ENCODE results near the gene SMIM12. TPM values are rescaled to one million over a fixed set of nuclear protein-coding genes. Genes with fewer than 3 reads are reported as not detected.
"Not testable (repeated sequence)": the region's sequence is repeated elsewhere in the genome, so short reads cannot be mapped to it uniquely, and the experiment has no call there.

Gene SMIM12
- total RNA-seq, 1 donor from 2014 or later = 7.7 TPM

GRCh38 chr1:34845131-34845901, 14.2 kb downstream of the SMIM12 start:
- no peak for FAIRE-seq
- DNase-seq (ENCODE audit: low spot score in 2 of 2) = no peak

- FAIRE-seq (no peak), DNase-seq (ENCODE audit: low spot score in 2 of 2) (no peak)
These were observed 15.3 kb downstream of the SMIM12 start for GRCh38 chr1:34844252-34844634.

- DNase-seq (ENCODE audit: low spot score in 2 of 2) (no peak), FAIRE-seq (no peak)
These were observed 15.9 kb downstream of the SMIM12 start for GRCh38 chr1:34843392-34844251.

GRCh38 chr1:34842952-34843371, 16.6 kb downstream of the SMIM12 start:
- no peak for DNase-seq (ENCODE audit: low spot score in 2 of 2)
- no peak for FAIRE-seq

GRCh38 chr1:34842073-34842472, 17.5 kb downstream of the SMIM12 start:
- no peak for FAIRE-seq
- DNase-seq (ENCODE audit: low spot score in 2 of 2) = no peak

GRCh38 chr1:34840426-34840825, 19.1 kb downstream of the SMIM12 start:
- DNase-seq (ENCODE audit: low spot score in 2 of 2) = no peak
- no peak for FAIRE-seq

GRCh38 chr1:34839526-34840305, 19.8 kb downstream of the SMIM12 start:
- FAIRE-seq = no peak
- DNase-seq (ENCODE audit: low spot score in 2 of 2) = no peak

- FAIRE-seq (no peak), DNase-seq (ENCODE audit: low spot score in 2 of 2) (no peak)
These were observed 25.8 kb downstream of the SMIM12 start for GRCh38 chr1:34833711-34834110.

GRCh38 chr1:34831721-34832246, 27.8 kb downstream of the SMIM12 start:
- DNase-seq (ENCODE audit: low spot score in 2 of 2) = no peak
- FAIRE-seq = no peak

GRCh38 chr1:34829250-34829649, 30.3 kb downstream of the SMIM12 start:
- DNase-seq (ENCODE audit: low spot score in 2 of 2) (no peak), FAIRE-seq (no peak)

- FAIRE-seq = no peak
- DNase-seq (ENCODE audit: low spot score in 2 of 2) = no peak
These were observed 30.9 kb downstream of the SMIM12 start for GRCh38 chr1:34828611-34829010.

- DNase-seq (ENCODE audit: low spot score in 2 of 2) (no peak), FAIRE-seq (no peak)
These were observed 32.1 kb downstream of the SMIM12 start for GRCh38 chr1:34827341-34827941.

GRCh38 chr1:34825455-34826091, 34.0 kb downstream of the SMIM12 start:
- no peak for DNase-seq (ENCODE audit: low spot score in 2 of 2)
- no peak for FAIRE-seq

- FAIRE-seq = no peak
- no peak for DNase-seq (ENCODE audit: low spot score in 2 of 2)
These were observed 34.6 kb downstream of the SMIM12 start for GRCh38 chr1:34824817-34825454.

GRCh38 chr1:34822202-34822601, 37.3 kb downstream of the SMIM12 start:
- FAIRE-seq = no peak

GRCh38 chr1:34818862-34819261, 40.7 kb downstream of the SMIM12 start:
- FAIRE-seq; DNase-seq (ENCODE audit: low spot score in 2 of 2): not testable (repeated sequence)

More at GRCh38 chr1:34822202-34822601, 37.3 kb downstream of the SMIM12 start:
- no peak for DNase-seq (ENCODE audit: low spot score in 2 of 2)

GRCh38 chr1:34816778-34817177, 42.8 kb downstream of the SMIM12 start:
- FAIRE-seq = no peak
- no peak for DNase-seq (ENCODE audit: low spot score in 2 of 2)

GRCh38 chr1:34816332-34816731, 43.2 kb downstream of the SMIM12 start:
- FAIRE-seq (no peak), DNase-seq (ENCODE audit: low spot score in 2 of 2) (no peak)

- FAIRE-seq; DNase-seq (ENCODE audit: low spot score in 2 of 2): not testable (repeated sequence)
These were observed 48.8 kb downstream of the SMIM12 start for GRCh38 chr1:34810781-34811180.
